ENCODE data around the gene SPATS2L.

SPATS2L gene

GRCh38 chr2:200335657-200336056 is 29.2 kb downstream of the SPATS2L start:
- TF ChIP-seq CTCF (IDR thresholded peaks at IDR 0.05; ENCODE audit: control insufficient read depth, insufficient read depth, low read depth, low read length, missing control alignments), result no peak
- no peak overlapping the region for H3K4me3 ChIP-seq (ENCODE audit: control insufficient read depth, low read depth, low read length)
- DNase-seq (ENCODE audit: low read depth), result no peak

- H3K4me3 ChIP-seq (ENCODE audit: control insufficient read depth, low read depth, low read length), result no peak overlapping the region
- DNase-seq (ENCODE audit: low read depth), result no peak
- TF ChIP-seq CTCF (IDR thresholded peaks at IDR 0.05; ENCODE audit: control insufficient read depth, insufficient read depth, low read depth, low read length, missing control alignments), result no peak
These were observed 30.6 kb downstream of the SPATS2L start for GRCh38 chr2:200336980-200337615.

GRCh38 chr2:200337621-200338020 is 31.1 kb downstream of the SPATS2L start:
- no peak for DNase-seq (ENCODE audit: low read depth)
- no peak overlapping the region for H3K4me3 ChIP-seq (ENCODE audit: control insufficient read depth, low read depth, low read length)
- TF ChIP-seq CTCF (IDR thresholded peaks at IDR 0.05; ENCODE audit: control insufficient read depth, insufficient read depth, low read depth, low read length, missing control alignments), result no peak

- H3K4me3 ChIP-seq (ENCODE audit: control insufficient read depth, low read depth, low read length), result no peak overlapping the region
- DNase-seq (ENCODE audit: low read depth), result no peak
- TF ChIP-seq CTCF (IDR thresholded peaks at IDR 0.05; ENCODE audit: control insufficient read depth, insufficient read depth, low read depth, low read length, missing control alignments), result no peak
These were observed 32.2 kb downstream of the SPATS2L start for GRCh38 chr2:200338692-200339091.

GRCh38 chr2:200340508-200341224 is 34.2 kb downstream of the SPATS2L start:
- no peak overlapping the region for H3K4me3 ChIP-seq (ENCODE audit: control insufficient read depth, low read depth, low read length)
- no peak for DNase-seq (ENCODE audit: low read depth)
- TF ChIP-seq CTCF (IDR thresholded peaks at IDR 0.05; ENCODE audit: control insufficient read depth, insufficient read depth, low read depth, low read length, missing control alignments), result no peak

GRCh38 chr2:200341376-200341775 is 34.9 kb downstream of the SPATS2L start:
- DNase-seq (ENCODE audit: low read depth), result no peak
- H3K4me3 ChIP-seq (ENCODE audit: control insufficient read depth, low read depth, low read length), result no peak overlapping the region
- TF ChIP-seq CTCF (IDR thresholded peaks at IDR 0.05; ENCODE audit: control insufficient read depth, insufficient read depth, low read depth, low read length, missing control alignments), result no peak
